Measurements from ENCODE around the gene ARHGAP32.

ARHGAP32 gene

DNA sequence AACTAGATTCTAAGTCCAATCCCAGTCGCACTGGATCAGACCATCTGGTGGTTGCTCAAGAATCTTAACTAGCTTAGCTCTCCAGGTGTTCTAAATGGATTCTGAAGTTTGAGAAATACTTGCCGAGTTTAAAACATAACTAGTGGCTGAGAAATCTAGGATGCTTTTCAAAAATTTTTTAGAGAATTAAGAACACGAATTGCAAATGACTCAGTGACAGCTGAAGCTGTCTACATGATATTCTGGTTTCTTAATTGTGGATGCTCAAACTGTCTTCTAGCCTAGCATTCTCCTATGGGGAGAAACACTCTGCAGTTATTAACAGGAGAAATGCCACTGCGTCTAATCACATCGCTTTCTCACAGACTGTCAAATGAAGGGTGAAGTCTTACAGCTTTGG is 229.2 kb downstream of the ARHGAP32 start:
- no peak for DNase-seq (ENCODE audit: low read depth in 2 of 3, low spot score in 1 of 3)

DNA sequence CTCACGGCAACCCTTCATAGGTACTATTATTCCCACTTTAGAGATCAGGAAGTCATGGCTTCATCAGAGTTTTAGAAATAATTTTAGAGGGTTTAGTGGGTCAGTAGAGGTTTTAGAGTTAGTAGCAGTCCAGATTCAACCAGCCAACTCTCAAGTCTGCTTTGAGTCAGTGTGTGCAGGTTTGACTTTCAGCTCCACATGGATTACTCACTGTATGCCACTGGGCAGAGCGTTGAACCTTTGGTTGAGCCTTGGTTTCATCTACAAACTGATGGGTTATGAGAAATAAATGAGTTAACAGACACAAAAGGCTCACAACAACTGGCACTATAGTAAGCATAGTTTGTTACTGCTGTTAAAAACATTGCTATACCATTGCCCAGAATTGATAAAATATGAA is 230.5 kb downstream of the ARHGAP32 start:
- DNase-seq (ENCODE audit: low read depth in 2 of 3, low spot score in 1 of 3) = no peak

DNA sequence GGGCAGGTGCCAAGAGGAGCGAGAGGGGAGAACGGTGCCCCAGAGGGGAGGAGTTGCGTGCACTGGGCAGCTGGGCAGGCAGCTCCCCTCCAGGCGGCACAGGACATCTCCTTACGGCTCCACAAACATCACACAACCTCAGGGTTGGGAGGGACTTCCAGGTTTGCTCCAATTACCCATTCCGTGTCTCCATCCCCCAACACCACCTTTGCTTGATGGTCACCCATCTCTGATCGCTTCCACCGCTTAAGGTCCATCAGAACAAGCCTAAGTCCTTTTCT is 235.0 kb downstream of the ARHGAP32 start:
- no peak for DNase-seq (ENCODE audit: low read depth in 2 of 3, low spot score in 1 of 3)

DNA sequence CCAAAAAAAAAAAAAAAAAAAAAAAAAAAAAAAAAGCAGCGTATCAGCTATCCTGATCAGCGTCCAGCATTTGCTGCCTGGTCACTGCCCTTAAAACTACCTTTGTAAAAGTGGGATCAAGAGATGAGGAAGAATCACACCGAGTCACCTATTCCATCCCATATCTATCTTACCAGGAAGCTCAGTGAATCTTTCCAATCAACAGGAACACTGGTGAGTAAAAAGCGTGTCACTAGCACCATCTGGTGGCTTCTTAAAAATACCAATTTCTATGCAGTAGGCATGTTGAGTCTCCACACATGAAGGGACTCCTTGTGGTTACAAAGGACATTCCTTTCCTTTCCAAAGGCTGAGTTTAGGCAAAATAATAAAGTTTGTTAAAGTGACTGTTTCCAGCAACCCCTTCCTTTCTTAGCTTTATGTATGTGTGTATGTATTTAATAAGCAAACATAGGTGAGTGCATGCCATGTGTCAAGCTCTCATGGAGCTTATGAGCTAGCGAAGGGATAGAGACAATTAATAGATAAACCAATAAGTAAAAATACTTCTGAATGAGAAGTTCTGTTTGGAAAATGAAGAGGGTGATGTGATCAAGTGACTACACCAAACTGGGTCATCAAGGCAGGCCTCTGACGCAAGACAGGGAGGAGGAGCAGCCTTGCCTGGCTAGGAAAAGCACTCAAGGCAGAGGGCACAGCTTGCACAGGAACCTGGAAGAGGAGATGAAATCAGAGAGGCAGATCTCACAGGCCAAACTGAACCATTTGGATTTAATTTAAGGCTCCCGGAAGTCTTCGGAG is 235.5 kb downstream of the ARHGAP32 start:
- DNase-seq (ENCODE audit: low read depth in 2 of 3, low spot score in 1 of 3) = peak in 1 of 3 donors; percentile 29

DNA sequence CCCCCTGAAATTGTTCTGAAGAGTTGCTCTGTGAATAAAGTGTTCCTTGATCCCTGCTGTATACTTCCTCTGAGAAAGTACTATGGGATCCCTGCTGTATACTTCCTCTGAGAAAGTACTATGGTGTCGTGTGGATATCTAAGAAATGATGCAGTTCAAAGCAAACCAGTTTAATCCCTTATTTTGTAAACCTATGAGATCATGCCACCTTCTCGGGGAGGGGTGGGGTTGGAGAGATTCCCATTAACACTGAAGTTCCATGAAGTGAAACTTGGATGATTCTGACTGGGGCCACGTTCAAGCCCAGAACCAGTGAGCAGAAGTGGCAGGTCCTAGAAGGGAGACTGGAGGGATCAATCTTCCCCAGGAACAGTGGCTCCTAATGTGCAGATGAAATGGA is 236.5 kb downstream of the ARHGAP32 start:
- no peak for DNase-seq (ENCODE audit: low read depth in 2 of 3, low spot score in 1 of 3)

DNA sequence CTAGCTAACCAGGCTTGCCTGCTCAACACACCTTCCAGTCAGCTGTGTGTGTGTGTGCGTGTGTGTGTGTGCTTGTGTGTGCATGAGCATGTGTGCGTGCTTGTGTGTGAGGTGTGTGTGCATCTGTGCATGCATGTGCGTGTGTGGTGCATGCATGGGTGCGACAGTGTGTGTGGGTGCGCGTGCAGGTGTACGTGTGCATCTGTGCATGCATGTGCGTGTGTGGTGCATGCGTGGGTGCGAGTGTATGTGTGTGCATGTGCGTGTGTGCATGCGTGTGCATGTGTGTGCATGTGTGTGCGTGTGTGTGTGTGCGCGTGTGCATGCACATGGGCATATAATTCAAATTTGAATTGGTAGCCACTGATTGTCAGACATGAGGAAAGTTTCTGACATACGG is 239.0 kb downstream of the ARHGAP32 start:
- DNase-seq (ENCODE audit: low read depth in 2 of 3, low spot score in 1 of 3) = no peak

DNA sequence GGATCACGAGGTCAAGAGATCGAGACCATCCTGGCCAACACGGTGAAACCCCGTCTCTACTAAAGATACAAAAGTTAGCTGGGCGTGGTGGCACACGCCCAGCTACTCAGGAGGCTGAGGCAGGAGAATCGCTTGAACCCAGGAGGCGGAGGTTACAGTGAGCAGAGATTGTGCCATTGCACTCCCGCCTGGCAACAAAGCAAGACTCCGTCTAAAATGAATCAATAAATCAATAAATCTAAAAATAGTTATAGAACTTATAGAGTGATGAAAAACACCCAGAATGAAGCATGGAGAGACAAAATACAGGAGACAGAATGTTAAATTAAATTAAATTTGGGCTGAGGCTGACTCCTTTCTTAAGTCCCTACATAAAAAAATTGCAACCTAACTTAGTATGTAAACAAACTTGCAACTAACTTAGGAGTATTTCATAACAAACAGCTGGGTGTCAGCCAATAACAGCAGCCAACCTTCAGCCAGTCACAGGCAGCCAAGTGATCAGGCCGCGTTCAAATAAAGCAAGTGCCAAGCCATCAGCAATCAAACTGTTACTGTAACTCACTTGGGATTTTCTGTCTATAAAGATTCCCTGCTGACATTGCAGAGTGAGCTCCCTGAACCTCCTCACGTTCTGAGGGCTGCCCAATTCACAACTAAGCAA is 242.2 kb downstream of the ARHGAP32 start:
- no peak for DNase-seq (ENCODE audit: low read depth in 2 of 3, low spot score in 1 of 3)

DNA sequence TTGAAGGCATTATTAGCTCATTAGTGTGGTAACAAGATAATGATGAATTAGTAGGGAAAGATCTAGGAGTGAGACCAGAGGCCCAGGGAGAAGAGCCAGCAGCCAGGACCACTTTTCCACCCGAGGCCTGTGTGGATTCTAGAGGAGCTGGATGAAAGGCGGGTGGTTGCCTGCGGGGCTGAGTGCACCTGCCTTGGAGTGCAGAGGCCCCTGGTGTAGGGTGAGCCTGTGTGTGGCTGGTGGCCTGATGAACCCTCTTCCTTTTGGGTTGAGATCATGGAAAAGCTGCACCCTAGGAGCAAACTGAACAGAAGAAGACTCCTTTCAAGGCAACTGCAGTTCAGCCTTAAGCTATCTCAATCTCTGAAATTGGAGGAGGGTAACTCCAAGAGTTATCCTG is 243.5 kb downstream of the ARHGAP32 start:
- DNase-seq (ENCODE audit: low read depth in 2 of 3, low spot score in 1 of 3) = no peak

DNA sequence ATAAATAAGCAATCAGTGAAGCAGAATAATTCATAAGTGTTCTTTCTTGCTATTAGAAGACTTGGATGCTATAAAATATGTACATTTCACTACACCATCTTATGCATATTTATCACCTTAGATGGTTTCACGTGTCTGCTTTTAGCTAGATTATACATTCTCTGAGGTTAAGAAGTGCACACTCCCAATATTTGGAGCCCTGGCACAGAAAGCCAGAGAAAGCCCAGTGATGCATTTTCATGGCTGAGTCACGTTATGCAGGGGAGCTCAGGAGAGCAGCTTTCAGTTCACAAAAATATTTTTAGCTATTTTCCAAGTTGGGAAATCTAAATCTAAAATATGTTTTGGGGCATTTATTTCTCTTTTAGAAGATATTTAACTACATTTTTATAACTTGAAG is 244.4 kb downstream of the ARHGAP32 start:
- DNase-seq (ENCODE audit: low read depth in 2 of 3, low spot score in 1 of 3) = no peak

DNA sequence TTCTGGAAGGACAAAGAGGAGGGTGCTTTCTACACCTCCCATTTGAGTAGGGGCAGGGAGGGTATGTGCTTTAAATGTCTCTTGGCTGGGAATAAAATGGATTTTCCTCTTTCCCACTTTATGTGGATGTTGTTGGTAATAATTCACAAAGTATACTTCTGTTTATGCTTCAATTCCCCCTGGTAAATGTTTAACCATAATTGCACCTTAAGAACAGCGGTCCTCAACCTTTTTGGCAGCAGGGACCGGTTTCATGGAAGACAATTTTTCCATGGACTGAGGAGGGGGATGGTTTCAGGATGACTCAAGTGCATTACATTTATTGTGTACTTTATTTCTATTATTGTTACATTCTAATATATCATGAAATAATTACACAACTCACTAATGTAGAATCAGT is 245.5 kb downstream of the ARHGAP32 start:
- DNase-seq (ENCODE audit: low read depth in 2 of 3, low spot score in 1 of 3) = no peak

DNA sequence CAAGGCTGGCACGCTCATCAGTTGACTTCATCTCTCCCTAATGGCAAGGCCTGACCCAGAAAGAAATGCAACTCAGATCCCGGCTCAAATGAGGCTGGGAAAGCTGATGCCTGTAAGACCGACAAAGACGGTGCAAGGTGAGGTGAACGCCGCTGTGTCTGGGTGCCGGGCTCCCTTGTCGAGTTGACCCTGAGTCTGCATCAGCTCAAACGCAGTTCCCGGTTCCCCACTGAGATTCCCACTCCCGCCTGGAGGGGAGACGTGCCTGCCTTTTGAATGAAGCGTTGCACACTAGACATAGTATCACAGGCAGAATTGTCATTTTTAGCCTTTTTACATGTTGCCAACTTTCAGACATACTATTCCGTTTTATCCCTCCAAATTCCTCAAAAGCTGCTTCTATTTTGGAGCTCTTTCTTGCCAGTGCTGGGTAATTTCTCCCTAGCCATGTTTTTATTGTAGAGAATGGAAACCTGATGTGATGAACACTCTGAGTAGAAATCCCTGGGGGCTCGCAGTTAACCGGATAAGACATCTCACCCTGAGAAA is 248.6 kb downstream of the ARHGAP32 start:
- DNase-seq (ENCODE audit: low read depth in 2 of 3, low spot score in 1 of 3) = no peak

DNA sequence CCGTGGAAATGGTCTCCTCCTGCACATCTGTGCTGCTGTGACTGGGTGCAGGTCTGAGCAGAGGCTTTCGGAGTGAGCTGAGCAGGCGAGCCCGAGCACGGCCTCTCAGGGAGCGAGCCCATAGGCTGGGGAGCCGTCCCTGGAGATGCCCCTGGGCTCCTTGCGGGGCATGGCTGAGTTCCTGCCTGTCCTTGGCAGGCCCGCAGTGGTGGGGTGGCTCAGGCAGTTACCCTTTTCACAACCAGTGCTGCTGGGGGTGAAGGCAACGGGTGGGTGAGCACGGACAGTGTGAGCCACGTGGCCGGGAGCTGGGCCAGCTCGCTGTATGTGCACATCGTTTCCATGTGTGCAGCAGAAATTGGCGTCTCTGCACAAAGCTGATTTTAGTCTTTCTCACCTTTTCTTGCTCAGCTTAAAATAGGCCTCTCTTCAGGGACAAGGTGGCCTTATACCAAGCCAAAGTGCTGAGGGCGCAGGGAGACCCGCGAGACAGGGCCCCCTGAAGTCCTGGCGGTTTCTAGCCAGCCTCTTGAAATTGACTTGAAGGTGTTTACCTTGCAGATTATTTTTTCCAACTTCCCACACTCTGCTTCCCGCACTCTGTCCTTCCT is 249.2 kb downstream of the ARHGAP32 start, which contains the start of gene TP53AIP1:
Gene TP53AIP1, minus strand, starts transcription at position 55 of the 611 bp plus-strand sequence. CDS start 5,053 bp downstream, outside the sequence.
- no peak for DNase-seq (ENCODE audit: low read depth in 2 of 3, low spot score in 1 of 3)

DNA sequence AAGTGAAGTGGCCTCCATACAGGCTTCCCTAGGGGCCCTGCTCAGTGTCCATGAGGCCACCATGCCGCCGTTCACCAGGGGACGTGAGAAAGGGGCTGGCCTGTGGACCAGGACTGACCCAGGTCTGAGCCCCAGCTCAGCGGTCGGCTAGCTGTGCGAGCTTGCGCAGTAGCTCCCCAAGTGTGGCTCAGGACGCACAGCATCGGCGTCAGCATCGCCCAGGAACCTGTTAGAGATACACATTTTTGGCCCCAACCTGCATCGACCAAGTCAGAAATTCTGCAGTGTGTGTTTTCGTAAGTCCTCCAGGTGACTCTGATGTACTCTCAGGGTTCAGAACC is 249.9 kb downstream of the ARHGAP32 start:
- no peak for DNase-seq (ENCODE audit: low read depth in 2 of 3, low spot score in 1 of 3)

DNA sequence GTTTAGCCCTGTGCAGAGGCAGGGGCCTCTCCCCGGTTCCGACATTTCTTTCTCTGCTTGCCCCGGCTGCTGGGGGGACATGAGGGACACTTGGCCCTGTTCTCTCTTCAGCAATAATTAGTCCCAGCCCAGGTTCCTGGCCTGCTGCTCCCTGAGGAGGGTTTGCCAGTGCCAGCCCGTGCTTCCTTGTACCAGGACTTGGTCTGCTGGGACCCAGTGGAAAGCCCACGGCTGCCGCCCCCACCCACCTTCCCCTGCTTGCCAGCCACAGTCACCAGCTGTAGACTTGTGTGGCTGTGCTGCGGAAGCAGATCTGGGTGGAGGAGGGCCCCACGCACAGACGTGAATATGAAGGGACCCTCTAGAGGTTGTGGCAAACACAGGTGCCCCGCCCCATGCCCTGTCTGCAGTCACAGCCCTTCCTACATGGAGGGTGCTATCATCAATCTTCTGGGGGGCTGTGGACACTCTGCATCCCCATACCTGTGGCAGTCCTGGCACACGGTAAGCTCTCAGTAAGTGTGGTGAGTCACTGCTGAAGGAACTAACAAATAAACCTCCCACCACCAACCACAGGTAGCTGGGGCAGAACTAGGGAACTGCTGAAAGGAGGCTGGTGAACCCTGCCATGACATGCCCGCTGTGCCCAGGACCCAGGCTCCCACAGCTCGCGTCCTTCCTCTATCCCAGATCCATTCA is 250.4 kb downstream of the ARHGAP32 start:
- no peak for DNase-seq (ENCODE audit: low read depth in 2 of 3, low spot score in 1 of 3)

DNA sequence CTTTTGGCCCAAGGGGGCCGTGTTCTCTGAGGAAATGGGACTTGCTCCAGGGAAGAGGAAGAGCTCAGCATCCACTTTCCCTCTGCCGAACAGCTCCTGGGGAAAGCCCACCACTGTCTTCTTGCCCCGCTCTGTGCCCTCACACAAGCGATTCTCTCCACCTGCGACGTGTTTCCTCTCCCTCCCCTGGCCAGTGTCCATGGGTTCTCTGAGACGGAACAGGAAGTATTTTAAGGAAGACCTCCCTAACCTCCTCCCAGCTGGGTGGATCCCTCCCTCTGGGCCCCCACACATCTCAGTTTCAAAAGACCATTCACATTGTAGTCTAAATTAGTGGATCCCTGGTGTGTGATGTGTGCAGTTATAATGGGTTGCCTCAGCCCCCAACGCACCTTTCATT is 251.0 kb downstream of the ARHGAP32 start:
- DNase-seq (ENCODE audit: low read depth in 2 of 3, low spot score in 1 of 3) = no peak

DNA sequence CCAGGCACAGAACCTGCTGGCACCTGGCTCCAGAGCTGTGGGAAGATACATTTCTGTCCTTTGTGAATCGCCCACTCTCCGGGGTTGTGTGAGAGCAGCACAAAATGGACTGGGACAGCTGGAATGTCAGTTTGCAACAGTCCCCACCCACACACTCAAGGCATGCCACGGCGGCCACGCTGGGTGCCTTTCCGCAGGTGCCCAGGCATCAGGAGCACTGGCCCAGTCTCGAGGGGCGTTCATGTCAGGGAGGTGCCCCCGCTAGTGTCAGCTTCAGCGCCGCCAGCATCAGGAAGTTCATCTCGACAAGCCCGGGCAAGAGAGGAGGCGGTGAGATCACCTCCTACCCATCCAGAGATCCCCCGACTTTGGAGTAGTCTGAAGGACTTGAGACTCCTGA is 251.5 kb downstream of the ARHGAP32 start:
- DNase-seq (ENCODE audit: low read depth in 2 of 3, low spot score in 1 of 3) = no peak

DNA sequence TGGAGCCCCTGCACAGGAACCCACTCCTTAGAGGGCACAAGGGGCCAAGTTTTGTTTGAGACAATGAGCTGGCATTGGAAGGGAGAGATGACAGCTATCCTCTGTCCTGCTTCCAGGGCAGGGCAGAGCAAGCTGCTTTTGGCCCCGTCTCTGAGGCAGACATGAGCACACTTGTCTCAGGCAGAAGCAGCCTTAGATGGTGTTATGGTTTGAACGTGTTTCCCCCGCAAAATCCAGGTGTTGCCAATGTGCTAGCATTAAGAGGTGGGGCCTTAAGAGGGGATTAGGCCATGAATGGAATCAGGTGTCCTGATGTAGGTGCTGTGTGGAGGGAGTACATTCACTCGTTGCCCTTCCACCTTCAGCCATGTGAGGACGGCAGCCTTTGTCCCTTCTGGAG is 252.0 kb downstream of the ARHGAP32 start:
- no peak for DNase-seq (ENCODE audit: low read depth in 2 of 3, low spot score in 1 of 3)

DNA sequence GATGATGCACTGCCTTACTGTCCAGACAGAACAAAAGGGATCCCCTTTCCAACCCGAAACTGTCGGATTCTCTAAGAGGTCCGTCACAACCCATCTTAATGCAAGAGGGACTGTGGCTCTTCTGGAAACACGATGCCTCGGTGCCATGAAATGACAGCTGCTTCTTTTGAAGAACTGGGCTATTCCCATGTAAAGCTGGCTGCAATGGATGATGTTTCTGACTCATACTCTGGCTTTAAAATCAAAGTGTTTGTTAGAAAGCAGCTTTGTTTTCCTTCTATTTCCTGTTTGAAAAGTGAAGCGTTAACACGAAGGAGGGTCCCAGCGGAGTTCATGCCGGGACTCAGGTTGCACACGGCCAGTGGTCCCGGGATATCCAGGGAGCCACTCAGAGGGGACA is 252.5 kb downstream of the ARHGAP32 start:
- DNase-seq (ENCODE audit: low read depth in 2 of 3, low spot score in 1 of 3) = no peak

DNA sequence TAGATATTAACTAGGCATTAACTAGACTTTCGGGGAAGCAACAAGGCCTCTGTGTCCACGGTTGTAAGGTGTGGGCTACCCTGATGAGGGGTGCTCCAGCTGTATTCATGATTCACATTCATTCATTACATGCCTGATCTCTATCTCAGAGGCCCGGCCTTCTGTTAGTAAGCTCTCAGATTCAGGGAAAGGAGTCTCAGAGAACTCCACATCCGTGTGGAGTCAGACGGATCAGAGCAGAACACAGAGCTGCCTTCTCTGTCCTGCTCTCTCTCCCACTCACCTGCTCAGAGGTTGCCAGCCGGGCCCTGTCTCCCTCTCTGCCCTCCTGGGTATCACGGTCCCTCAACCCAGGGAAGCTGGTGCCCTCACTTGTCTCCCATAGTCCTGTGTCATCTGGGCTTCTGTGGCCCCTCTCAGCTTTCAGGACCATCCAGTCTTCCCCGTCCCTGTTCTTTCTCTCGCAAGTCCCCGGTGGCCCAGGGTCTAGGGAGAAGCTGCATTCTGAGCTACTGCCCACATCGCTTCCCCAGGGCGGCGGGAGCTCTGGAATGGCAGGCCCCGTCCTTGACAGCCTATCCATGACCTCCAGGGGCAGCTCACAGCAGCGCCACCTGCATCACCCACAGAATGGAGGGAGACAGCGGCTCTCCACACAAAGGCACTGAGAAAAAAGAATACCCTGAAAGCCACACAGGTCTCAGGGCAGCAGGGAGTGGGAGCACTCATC is 253.8 kb downstream of the ARHGAP32 start:
- no peak for DNase-seq (ENCODE audit: low read depth in 2 of 3, low spot score in 1 of 3)

DNA sequence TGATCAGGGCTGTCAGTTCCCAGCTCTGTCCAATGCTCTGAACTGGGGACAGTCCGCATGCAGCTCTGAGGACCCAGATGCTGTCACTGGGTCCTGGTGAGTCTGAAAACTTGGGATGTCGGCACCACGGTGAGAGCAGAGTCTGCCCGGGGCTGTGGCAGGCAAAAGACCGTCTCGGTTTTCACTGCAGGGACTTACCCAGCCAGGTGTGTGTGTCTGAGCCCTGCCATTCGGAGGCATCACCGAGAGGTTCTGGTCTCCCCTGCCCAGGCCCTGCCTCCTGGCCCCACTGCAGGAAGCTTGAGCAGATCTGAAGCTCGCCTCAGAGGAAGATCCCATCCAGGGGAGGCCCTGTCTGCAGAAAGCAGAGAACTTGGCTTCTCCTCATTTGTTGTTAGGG is 254.6 kb downstream of the ARHGAP32 start:
- no peak for DNase-seq (ENCODE audit: low read depth in 2 of 3, low spot score in 1 of 3)

DNA sequence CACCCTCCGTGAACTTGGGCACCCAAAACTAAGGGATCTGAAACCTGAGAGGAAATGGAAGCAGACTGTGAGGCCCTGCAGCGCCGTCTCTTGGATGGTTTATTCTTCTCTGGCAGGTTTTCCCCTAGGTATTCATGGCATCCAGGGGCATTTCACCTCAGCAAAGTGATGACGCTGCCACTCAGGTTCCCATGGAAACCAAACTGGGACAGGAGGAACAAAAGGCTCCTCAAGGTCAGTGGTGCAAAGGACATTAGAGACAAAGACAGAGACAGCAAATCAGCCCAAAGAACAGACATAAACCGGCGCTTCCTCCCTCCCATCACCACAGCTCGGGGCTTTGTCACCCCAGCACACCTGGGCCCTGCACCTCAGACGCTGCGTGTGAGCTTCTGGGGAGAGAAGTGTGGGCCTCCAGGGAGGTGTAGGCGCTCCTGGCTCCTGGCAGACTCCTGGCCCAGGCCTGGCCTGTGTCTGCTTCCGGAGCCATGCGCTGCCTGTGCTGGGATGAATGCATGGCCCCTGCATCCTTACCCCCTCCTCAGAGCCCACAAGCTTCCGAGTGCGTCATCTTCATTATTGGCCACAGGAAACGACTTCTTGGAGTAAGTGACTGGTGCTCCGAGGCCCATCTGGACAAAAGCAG is 255.4 kb downstream of the ARHGAP32 start:
- no peak for DNase-seq (ENCODE audit: low read depth in 2 of 3, low spot score in 1 of 3)

Data from stimulated activated CD4-positive, alpha-beta T cell treated with anti-CD3 and anti-CD28 coated beads, Interleukin-12 subunit alpha, Interleukin-12 subunit beta, amount 100 ng/mL, for 48 hours (primary cell).